NCI-H460 (cell line): ENCODE measurements around the gene METRNL. TPM values are rescaled to one million over a fixed set of nuclear protein-coding genes. Genes with fewer than 3 reads are reported as not detected.

ENCODE experiments used
- DNase-seq: peaks from one replicate; pipeline ENCODE4 v3.0.0-alpha.2; 2016; ENCODE audit warnings: low read depth; ENCODE audit errors: extremely low read depth
- total RNA-seq: library from RNA; depleted of rRNA; stranded (reverse); fragments of >200 nt; shearing (Covaris generic); gene quantifications from 2 replicates; pipeline ENCODE4 v1.2.3, GENCODE V29; 2014

Gene METRNL
- total RNA-seq, 1 experiment from 2014 or later = 23.7 TPM

DNA sequence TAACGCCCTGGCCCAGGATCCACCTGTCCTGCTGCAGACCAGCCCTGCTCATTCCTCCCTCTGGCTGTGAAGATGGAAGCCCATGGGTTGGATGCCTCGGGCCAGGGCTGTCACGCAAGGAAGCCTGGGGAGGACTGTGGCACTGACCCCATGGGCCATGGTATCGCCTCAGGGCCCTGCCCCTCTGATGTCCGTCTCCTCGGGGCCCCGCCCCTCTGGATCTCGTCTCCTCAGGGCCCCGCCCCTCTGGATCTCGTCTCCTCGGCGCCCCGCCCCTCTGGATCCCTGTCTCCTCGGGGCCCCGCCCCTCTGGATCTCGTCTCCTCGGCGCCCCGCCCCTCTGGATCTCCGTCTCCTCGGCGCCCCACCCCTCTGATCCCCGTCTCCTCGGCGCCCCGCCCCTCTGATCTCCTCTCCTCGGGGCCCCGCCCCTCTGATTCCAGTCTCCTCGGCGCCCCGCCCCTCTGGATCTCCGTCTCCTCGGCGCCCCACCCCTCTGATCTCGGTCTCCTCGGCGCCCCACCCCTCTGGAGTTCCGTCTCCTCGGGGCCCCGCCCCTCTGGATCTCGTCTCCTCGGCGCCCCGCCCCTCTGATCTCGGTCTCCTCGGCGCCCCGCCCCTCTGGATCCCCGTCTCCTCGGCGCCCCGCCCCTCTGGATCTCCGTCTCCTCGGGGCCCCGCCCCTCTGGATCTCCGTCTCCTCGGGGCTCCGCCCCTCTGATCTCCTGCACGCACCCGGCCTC is 24.0 kb downstream of the METRNL start:
- peak; percentile 88 for DNase-seq

DNA sequence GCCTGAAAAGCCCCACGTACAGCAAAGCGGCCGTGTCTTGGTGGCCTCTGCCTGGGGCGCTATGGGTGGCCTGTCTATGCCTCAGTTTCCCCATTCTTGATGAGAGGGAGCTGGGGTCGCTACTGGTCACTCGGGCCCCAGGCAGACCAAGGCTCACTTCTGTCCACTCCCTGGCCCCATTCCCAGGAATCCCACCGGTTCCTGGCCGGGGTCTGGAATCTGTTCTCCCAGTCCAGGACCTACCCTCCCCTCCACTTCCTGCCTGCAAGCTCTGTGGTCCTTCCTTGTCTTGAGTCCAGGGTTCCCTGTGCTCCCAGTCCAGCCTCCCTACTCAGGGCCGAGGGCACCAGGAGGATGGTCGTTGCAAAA is 24.5 kb downstream of the METRNL start:
- no peak for DNase-seq

DNA sequence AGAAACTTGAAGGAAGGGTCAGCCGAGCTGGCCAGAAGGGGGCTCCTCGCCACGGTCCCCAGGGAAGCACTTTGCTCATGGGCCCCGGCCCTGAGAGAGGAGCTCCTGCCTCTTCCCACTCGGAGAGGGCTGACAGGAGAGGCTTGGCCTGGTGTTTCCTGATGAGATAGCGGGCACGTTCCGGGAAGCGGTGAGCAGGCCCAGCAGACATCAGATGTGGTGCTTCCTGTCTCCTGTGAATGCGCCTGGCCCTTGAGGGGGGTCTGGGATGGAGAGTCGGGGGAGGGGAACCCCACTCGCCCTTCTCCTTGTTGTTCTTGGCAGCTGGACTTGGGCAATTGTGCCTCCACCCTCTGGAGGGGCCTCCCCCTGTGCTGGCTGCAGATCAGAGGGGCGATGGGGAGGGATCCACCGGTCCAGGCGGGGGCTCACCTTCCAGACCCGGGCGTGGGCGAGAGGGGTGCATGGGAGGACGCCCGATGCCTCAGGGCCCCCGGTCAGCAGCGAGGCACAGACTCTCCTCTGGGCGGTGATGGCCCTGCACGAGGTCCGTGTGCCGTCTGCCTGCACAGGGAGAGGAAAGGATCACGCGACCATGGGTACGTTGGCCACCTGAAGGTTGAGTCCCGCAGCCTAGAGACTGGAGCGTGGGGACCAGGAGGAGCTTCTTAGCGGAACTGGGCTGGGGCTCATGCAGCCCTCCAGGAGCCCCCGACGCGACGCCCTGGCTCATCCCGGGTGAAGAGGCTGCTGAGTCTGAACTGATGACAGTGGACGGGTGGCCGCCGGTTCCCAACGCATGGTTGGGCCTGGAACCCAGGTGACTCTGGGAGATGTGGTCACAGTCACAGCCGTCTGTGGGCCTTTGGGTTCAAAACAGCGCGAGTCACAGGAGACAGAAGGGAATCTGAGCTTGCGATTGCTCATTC is 25.4 kb downstream of the METRNL start:
- no peak for DNase-seq

DNA sequence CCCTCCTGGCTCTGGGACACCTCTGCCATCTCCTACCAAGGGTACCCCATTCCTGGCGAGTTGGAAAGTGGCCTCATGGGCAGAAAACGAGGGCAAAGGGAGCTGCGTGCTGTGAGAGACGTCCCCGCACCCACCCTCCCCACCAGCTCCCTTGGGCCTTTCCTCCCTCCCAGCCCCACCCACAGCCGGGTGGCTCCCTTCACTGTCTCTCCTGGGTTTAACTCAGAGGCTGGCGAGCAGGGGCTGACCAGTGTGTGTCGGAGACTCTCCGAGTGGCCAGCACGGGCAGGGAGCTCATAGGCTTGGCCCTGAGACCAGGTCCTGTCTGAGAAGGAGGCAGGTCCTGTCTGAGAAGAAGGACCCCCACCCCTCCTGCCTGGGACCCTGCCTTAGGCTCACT is 26.1 kb downstream of the METRNL start:
- no peak for DNase-seq

DNA sequence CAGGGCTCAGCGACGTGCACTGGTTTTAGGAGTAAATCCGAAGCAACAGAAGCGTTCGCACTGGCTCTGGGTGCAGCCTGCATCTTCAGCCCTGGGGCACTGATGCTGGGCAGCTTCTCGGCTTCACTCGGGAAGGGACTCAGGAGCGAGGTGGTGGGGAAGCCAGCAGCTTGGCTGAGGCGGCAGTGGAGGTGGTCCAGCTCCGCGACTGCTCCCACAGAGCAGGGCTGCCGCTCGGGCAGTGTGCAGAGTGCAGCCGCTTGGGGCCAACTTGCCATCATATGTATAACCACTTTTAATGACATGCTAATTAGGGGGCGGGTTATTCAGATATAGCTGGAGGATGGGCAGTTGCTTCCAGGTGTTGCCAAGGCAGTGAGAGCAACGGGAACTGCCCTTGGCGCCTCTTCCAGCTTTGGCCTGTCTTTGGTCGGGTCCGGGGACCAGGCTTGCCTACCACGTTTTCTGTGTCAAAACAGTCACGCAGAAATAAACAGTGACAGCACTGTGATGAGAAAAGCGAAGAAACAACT is 26.7 kb downstream of the METRNL start:
- no peak for DNase-seq

DNA sequence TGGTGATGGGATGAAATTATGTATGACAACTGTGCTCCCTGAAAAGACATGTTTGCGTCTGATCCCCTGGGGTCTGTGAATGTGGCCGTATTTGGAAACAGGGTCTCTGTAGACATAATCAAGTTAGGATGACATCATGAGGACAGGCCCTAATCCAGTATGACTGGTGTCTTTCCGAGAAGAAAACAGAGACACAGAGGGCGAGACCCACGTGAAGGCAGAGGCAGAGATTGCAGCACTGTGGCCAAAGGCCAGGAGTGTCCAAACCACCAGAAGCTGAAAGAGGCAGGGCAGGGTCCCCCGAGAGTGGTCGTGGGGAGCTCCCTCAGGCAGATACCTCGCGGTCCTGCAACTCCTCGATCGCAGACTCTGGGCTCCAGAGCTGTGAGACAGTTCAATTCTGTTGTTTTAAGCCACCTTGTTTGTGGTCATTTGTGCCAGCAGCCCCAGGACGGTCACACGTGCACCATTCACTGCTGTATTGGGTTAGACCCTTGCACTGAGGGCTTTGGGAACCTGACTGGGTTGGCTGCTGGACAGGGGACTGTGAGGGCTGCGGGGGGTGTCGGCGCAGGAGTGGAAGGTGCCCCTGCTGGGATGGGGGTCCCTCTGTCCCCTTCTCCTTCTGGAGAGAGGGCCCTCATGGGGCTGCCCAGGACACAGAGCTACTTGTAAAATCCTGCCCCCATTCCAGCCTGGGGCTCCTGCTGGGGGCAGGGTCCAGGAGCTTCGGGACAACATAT is 27.7 kb downstream of the METRNL start:
- no peak for DNase-seq

DNA sequence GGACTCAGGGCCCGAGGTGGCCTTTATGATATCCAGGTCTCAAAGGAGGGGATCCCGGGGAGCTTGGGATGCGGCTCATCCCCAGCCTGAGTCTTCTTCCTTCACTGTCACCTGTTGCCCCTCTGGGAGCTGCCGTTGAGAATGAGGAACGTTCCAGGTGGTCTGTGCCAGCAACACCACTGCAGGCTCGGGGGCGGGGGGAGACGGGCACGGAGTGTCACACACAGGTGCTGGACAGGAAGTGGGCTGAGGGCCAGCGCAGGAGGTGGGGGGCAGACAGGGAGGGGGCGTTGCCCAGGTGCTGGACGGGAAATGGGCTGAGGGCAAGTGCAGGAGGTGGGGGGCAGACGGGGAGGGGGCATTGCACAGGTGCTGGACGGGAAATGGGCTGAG is 28.2 kb downstream of the METRNL start:
- no peak for DNase-seq

DNA sequence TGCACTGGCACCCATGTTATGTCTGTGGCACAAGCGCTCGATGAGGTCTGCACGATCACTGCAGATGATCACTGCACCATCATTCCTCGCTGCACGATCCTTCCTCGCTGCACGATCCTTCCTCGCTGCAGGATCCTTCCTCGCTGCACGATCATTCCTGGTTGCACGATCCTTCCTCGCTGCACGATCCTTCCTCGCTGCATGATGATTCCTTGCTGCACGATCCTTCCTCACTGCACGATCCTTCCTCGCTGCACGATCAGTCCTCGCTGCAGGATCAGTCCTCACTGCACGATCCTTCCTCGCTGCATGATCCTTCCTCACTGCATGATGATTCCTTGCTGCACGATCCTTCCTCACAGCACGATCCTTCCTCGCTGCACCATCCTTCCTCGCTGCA is 29.3 kb downstream of the METRNL start:
- no peak for DNase-seq

DNA sequence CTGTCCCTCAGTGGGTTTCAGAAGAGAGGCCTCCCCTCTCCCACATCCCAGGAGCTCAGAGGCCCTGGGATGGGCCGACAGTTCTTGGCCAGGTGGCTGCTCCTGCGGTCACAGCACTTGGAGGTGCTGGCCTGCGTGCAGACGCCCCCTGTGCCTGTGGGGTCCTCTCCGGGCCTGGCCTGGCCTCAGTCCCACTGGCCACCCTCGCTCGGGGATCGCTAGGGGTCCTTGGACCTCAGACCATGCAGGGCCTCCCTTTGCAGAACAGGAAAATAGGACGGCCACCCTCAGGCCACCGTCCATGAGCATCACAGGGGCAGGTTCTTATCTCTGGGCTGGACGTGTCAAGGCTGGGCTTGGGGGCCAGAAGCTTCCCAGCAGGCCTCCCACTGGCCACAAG is 30.0 kb downstream of the METRNL start:
- DNase-seq = no peak

DNA sequence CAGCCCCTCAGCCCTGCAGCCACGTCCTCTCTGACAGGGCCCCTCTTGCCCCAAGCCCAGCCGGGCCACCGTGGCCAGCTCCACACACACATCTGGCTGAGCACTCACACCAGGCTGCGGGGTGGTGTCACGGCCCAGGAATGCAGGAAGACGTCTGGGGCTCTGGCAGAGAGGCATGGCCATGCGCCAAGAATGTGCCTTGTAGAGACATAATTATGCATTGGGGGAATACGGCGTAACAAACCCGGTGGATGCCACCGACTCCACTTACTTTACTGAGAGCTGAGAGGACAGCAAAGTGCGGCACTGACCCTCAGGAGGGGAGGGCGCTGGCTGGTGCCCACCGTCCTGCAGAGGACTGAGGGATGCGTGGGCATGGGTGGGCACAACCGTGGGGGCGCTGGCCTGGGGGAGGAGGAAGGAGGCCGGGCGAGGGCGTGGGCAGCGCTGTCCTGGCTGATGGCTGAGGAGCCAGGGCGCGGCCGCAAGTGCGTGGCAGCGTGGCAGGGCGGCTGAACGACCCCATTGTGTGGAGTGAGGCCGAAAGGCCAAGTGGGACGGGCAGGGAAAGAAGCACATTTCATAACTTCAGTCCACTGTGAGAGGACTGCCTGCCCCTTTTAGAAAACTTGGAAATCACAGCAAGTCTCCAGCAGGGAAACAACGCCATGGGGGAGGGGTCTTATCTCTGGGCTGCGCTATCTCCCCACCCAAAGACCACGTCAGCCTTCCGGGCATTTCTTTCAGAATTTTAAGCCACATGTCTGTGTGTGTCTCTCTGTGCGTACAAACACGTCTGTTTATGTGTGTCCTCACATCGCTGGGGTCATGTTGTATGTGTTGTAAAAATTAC is 30.6 kb downstream of the METRNL start:
- peak; percentile 96 for DNase-seq

DNA sequence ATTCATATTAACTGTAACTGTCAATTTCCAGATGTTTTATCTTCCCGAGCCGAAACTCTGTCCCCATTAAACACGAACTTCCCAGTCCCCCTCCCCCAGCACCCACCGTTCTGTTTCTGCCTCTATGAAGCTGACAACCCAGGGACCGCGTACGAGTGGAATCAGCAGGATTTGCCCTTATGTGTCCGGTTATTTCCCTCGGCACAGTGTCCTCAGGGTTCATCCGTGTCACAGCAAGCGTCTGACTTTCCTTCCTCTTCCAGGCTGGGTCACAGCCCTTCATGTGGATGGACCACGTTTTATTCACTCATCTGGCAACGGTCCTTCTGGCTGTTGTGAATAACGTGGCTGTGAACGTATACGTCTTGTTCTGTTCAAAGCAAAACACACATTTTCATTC is 31.3 kb downstream of the METRNL start:
- DNase-seq = no peak

DNA sequence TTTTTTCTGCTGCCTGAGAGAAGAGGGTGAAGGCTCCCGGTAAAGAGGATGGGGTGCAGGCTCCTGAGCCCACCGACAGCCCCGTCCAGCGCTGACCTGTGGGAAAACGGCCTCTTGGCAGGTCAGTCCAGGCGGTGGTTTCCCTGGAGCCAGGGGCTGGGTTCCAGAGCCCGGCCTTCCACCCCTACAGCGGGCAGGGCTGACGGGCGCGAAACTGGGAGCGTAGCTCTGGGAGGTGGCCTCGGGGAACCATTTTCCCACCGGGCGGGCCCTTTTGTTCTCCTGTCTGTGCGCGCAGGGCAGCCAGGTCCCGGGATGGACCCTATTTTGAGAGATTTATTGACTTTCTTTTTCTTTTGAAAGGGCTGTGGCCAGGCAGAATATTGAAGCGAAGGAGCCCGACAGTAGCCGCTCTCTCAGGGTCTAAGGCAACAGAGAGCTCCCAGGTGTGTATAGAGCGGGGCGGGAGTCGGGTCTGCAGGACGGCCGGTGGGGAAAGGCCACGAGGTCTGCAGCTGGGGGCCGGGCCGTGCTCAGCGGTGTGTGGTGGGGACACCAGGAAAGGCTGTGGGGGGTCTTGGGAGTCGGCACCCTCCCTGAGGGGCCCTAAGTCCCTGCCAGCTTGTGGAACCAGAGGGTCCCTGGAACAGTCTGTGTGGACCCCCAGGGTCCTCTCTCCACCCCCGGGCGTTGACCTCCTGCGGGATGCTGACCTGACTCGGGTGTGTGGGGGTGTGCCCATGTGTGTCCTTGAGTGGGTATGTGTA is 32.3 kb downstream of the METRNL start:
- DNase-seq = no peak

DNA sequence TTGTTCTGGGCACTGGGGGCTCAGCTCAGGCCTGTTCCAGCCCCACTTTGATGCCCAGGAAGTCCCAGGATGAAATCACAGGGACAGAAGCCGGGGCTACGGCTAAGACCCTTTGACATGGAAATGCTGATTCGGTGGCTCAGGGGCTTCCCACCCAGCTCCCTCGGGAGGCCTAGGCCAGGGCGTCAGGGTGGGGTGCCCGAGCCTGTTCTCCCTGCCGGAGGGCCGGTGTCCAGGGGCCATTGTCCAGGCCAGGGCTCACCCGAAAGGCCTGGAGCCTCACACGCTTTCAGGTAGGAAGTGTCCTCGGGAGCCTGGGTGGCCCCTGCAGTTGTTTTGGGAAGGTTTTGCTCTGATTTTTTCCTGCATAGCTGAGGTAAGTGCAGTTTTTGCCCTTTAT is 34.0 kb downstream of the METRNL start:
- no peak for DNase-seq

DNA sequence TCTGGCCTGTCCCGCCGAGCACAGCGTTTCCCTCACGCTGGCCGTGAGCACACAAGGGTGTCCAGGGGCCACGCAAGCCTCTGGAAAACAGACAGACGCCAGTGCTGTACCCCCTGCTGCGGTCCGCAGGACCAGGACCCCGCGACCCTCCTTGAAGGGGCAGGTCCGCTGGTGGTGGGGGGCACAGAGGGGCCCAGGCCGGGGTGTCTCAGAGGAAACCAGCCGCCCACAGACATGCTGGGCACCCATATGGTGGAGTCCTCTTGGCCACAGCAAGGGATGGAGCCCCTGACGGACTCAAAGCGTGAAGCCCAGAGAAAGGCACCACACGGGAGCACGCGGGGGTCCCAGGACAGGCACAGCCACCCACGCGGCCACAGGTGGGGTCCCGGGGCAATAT is 34.4 kb downstream of the METRNL start:
- DNase-seq = no peak

DNA sequence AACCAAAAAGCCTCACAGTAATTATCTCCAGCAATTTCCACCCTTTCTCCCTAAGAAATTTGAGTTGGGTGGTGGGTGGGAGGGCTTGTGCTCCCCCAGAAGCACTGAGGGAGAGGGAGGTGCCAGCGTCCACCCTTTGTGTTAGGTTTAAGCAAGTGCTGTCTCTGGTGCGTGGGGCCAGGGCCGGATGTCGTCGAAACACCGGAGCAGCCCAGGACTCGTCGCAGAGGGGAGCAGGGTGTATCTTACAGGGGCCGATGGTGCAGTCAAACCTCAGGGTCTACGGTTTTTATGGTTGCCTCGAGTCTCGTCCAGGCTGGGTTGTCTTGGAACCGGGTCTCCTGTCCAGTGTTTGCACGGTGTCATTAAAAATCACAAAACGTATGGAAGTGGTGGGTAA is 35.3 kb downstream of the METRNL start:
- no peak for DNase-seq

DNA sequence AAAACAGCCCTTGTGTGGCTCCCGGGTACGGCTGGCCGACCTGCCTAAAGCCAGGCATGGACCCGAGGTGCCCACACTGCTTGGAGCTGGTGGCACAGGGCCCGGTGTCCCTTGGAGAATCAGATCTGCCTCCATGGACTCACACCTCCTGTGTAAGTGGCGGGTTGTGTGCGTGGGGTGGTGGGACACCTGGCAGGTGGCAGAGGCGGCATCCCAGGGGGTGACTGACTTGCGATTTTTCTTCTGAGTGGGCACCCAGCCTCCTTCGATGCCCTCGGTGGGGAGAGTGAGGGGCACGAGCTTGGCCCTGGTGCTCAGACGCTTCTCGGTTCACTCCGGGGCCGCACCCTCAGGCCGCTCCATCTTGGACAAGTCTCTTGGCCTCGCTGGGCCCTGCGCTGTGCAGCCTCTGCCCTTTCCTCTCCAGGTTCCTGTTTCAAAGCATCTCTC is 35.8 kb downstream of the METRNL start:
- DNase-seq = no peak

DNA sequence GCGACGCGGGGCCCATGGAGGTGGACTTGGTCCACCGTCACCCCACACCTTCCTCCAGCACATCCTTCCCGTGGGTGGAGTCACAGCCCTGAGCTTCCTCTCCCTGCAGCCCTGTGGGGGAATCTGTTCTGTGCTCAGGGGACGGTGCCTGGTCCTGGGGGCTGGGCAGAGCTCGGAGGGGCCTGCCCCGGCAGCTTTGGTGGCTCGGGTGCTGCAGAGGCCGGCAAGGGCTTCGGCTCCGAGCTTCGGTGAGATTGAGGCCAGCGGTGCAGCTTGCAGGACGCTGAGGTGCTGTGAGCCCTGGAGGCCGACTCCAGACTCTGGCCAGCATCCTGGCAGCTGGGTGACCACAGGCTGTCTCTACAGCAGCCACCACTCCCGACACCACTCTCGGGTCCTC is 36.4 kb downstream of the METRNL start:
- no peak for DNase-seq

DNA sequence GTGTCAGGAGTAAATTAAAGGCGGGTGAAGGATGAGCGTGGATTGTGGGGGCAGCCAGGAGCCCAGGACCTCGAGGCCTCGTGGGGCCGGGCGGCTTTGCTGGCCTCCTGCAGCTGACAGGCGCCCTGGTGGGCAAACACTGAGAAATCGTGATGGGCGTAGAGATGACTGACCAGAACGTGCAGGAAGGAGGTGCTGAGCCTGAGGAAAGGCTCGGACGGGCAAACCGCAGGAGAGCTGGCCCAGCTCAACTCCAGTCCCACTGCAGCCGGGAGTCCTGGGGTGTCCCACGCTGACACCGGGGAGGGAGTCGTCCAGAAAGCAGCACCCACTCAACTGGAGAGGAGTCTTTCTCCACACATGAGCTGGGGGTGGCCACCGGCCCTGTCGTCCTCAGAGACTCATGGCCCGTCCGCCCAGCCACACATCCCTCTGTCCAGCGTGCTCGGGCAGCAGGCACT is 36.9 kb downstream of the METRNL start:
- DNase-seq = no peak
